ENCODE data around the gene SOX6.

GRCh38 chr11:16154715-16155396 lies 201.5 kb downstream of the SOX6 start:
- TF ChIP-seq CTCF (conservative IDR thresholded peaks at IDR 0.05 in 1 of 2, IDR thresholded peaks at IDR 0.05 in 1 of 2; ENCODE audit: low read depth in 1 of 2, low read length in 2 of 2) (no peak), EZH2 (IDR thresholded peaks at IDR 0.05; ENCODE audit: low read length, missing control alignments) (no peak)

Measured in fibroblast of lung (primary cell).